WTC11 (cell line): ENCODE data around the gene LRIF1. TPM values are rescaled to one million over a fixed set of nuclear protein-coding genes. Genes with fewer than 3 reads are reported as not detected.

ENCODE experiments used
- ATAC-seq: fragments of 200-7000 bp; cut with Tn5 transposase; 2 replicates; pipeline ENCODE4 v1.10.0; 2021; ENCODE audit warnings: mild to moderate bottlenecking, moderate library complexity
- Bru-seq: library from RNA; stranded (reverse); fragments of 400-500 nt; gene quantifications from one replicate; lab custom pipeline; 2021; lab: Mats Ljungman, UMichigan
- CTCF ChIA-PET: fragments of 300-600 bp; sonication (Branson Sonifier 250); formaldehyde crosslinking; loops from one replicate; lab custom pipeline; 2021; ENCODE audit warnings: antibody characterized with exemption; lab: Charles Lee
- POLR2A ChIA-PET: fragments of 350-600 bp; sonication (Branson Sonifier 250); formaldehyde crosslinking; loops from one replicate; lab custom pipeline; 2021; ENCODE audit warnings: antibody characterized with exemption; lab: Charles Lee
- DNase-seq: peaks from one replicate; pipeline ENCODE4 v3.0.0; 2021; ENCODE audit warnings: low spot score
- H3K27ac Mint-ChIP-seq: 2 replicates; pipeline ENCODE4 v1.8.0; 2021; ENCODE audit warnings: mixed read lengths
- H3K27me3 Mint-ChIP-seq: 2 replicates; pipeline ENCODE4 v1.8.0; 2021; ENCODE audit warnings: low read depth, mild to moderate bottlenecking, moderate library complexity, mixed read lengths
- H3K36me3 Mint-ChIP-seq: 2 replicates; pipeline ENCODE4 v1.8.0; 2021; ENCODE audit warnings: mixed read lengths
- H3K4me1 Mint-ChIP-seq: 2 replicates; pipeline ENCODE4 v1.8.0; 2022; ENCODE audit warnings: mixed read lengths
- H3K4me3 Mint-ChIP-seq: 2 replicates; pipeline ENCODE4 v1.8.0; 2021; ENCODE audit warnings: mild to moderate bottlenecking, moderate library complexity, mixed read lengths
- H3K9me3 Mint-ChIP-seq: 2 replicates; pipeline ENCODE4 v1.8.0; 2021; ENCODE audit warnings: mixed read lengths
- AFF4 ChIP-seq: sonication (generic); formaldehyde crosslinking; IDR thresholded peaks from 2 replicates; pipeline ENCODE4 v1.8.1; 2023; ENCODE audit warnings: mild to moderate bottlenecking, missing genetic modification reagents, borderline replicate concordance
- ATF3 ChIP-seq: sonication (generic); formaldehyde crosslinking; conservative IDR thresholded peaks from 2 replicates; pipeline ENCODE4 v1.8.1; 2022; ENCODE audit warnings: mild to moderate bottlenecking, missing genetic modification reagents
- CBFB ChIP-seq: sonication (generic); formaldehyde crosslinking; IDR thresholded peaks from 2 replicates; pipeline ENCODE4 v1.8.1; 2022; ENCODE audit warnings: mild to moderate bottlenecking, low read depth, missing genetic modification reagents
- FOXJ3 ChIP-seq: sonication (generic); formaldehyde crosslinking; IDR thresholded peaks from 2 replicates; pipeline ENCODE4 v1.9.0; 2021; ENCODE audit warnings: missing genetic modification reagents, mild to moderate bottlenecking, borderline replicate concordance
- FOXP4 ChIP-seq: sonication (generic); formaldehyde crosslinking; IDR thresholded peaks from 2 replicates; pipeline ENCODE4 v1.8.0; 2022; ENCODE audit warnings: mild to moderate bottlenecking, missing genetic modification reagents
- HMGA2 ChIP-seq: fragments of 250-450 bp; sonication (Bioruptor Pico); IDR thresholded peaks from 2 replicates; pipeline ENCODE4 v1.4.0; 2021; ENCODE audit warnings: mild to moderate bottlenecking, moderate library complexity
- HMGXB4 ChIP-seq: sonication (generic); formaldehyde crosslinking; IDR thresholded peaks from 2 replicates; pipeline ENCODE4 v1.8.1; 2023; ENCODE audit warnings: mild to moderate bottlenecking, moderate library complexity, missing genetic modification reagents
- JUN ChIP-seq: sonication (generic); formaldehyde crosslinking; IDR thresholded peaks from 2 replicates; pipeline ENCODE4 v1.8.0; 2023; ENCODE audit warnings: mild to moderate bottlenecking, missing genetic modification reagents
- KAT7 ChIP-seq: sonication (generic); formaldehyde crosslinking; IDR thresholded peaks from 2 replicates; pipeline ENCODE4 v1.8.1; 2023; ENCODE audit warnings: missing genetic modification reagents, mild to moderate bottlenecking, borderline replicate concordance
- NFE2L1 ChIP-seq: sonication (generic); formaldehyde crosslinking; IDR thresholded peaks from 2 replicates; pipeline ENCODE4 v1.8.1; 2023; ENCODE audit warnings: missing genetic modification reagents
- NFYB ChIP-seq: sonication (generic); formaldehyde crosslinking; conservative IDR thresholded peaks from 2 replicates; pipeline ENCODE4 v1.8.0; 2022; ENCODE audit warnings: low read depth, missing genetic modification reagents
- NR2C2 ChIP-seq: sonication (generic); formaldehyde crosslinking; IDR thresholded peaks from 2 replicates; pipeline ENCODE4 v1.8.0; 2022; ENCODE audit warnings: mild to moderate bottlenecking, missing genetic modification reagents
- OVOL2 ChIP-seq: fragments of 250-450 bp; sonication (Bioruptor Pico); IDR thresholded peaks from 2 replicates; pipeline ENCODE4 v1.9.0; 2021; ENCODE audit warnings: mild to moderate bottlenecking, borderline replicate concordance
- PREB ChIP-seq: sonication (generic); formaldehyde crosslinking; IDR thresholded peaks from 2 replicates; pipeline ENCODE4 v1.8.1; 2022; ENCODE audit warnings: mild to moderate bottlenecking, missing genetic modification reagents, moderate library complexity, borderline replicate concordance
- SOX15 ChIP-seq: fragments of 250-450 bp; sonication (Bioruptor Pico); IDR thresholded peaks from 2 replicates; pipeline ENCODE4 v1.9.0; 2021; ENCODE audit warnings: mild to moderate bottlenecking
- TEAD4 ChIP-seq: sonication (generic); formaldehyde crosslinking; IDR thresholded peaks from 2 replicates; pipeline ENCODE4 v1.8.0; 2022; ENCODE audit warnings: mild to moderate bottlenecking, missing genetic modification reagents
- USF1 ChIP-seq: sonication (generic); formaldehyde crosslinking; IDR thresholded peaks from 2 replicates; pipeline ENCODE4 v1.8.0; 2022; ENCODE audit warnings: mild to moderate bottlenecking, missing genetic modification reagents
- ZNF121 ChIP-seq: sonication (generic); formaldehyde crosslinking; IDR thresholded peaks from 2 replicates; pipeline ENCODE4 v1.8.0; 2023; ENCODE audit warnings: missing genetic modification reagents
- ZNF138 ChIP-seq: sonication (generic); formaldehyde crosslinking; conservative IDR thresholded peaks from 2 replicates; pipeline ENCODE4 v1.8.1; 2022; ENCODE audit warnings: mild to moderate bottlenecking, moderate library complexity, missing genetic modification reagents
- ZNF263 ChIP-seq: sonication (generic); formaldehyde crosslinking; IDR thresholded peaks from 2 replicates; pipeline ENCODE4 v1.8.1; 2022; ENCODE audit warnings: low read depth, mild to moderate bottlenecking, moderate library complexity, missing genetic modification reagents
- ZNF396 ChIP-seq: fragments of 250-450 bp; sonication (Bioruptor Pico); IDR thresholded peaks from 2 replicates; pipeline ENCODE4 v1.8.0; 2021; ENCODE audit warnings: mild to moderate bottlenecking, moderate library complexity, borderline replicate concordance
- ZNF512 ChIP-seq: sonication (generic); formaldehyde crosslinking; IDR thresholded peaks from 2 replicates; pipeline ENCODE4 v1.8.1; 2022; ENCODE audit warnings: missing genetic modification reagents, borderline replicate concordance
- long read RNA-seq, 3 experiments: library from RNA in 1 of 3; library from capped mRNA in 1 of 3; library from polyadenylated mRNA in 1 of 3; unstranded in 2 of 3; stranded (forward) in 1 of 3; transcript quantifications; one replicate each; pipeline ENCODE4 v2.0.0, GENCODE V29; 2021
- total RNA-seq: library from RNA; stranded (reverse); gene quantifications from 3 replicates; pipeline ENCODE4 v1.2.3, GENCODE V29; 2021

LRIF1 gene
- 17.2 to 22.8 TPM (median 21.9 TPM) in 3 replicates for total RNA-seq
- percentile 94 among the genes with signal in this experiment for Bru-seq, nascent RNA
- long read RNA-seq, experiment 1, transcript LRIF1-202 (3 exons, 1,796 nt) = minor isoform, 22 of 102 reads
- long read RNA-seq, experiment 1, transcript LRIF1-201 (4 exons, 3,475 nt) = major isoform, 44 of 102 reads
- long read RNA-seq, experiment 1, partial matches to known transcripts = 8 of 102 reads
- long read RNA-seq, experiment 1, other reads (novel, unspliced or antisense) = 28 of 102 reads
- long read RNA-seq, experiment 2, transcript LRIF1-202 (3 exons, 1,796 nt) = major isoform, 16 of 35 reads
- long read RNA-seq, experiment 2, partial matches to known transcripts = 6 of 35 reads
- long read RNA-seq, experiment 2, other reads (novel, unspliced or antisense) = 10 of 35 reads
- long read RNA-seq, experiment 3, transcript LRIF1-202 (3 exons, 1,796 nt) = major isoform, 17 of 34 reads
- long read RNA-seq, experiment 3, transcript LRIF1-201 (4 exons, 3,475 nt) = minor isoform, 6 of 34 reads
- long read RNA-seq, experiment 3, partial matches to known transcripts = 6 of 34 reads
- long read RNA-seq, experiment 3, other reads (novel, unspliced or antisense) = 5 of 34 reads

GRCh38 chr1:110963691-110964454 is at the start of gene LRIF1:
LRIF1 (minus strand) TSS chr1:110963922; CDS start chr1:110963688, 234 bp downstream.
- Mint-ChIP-seq H3K27me3 (peaks cover 28% of the 10 kb centered on the region), H3K4me1 (peaks cover 26% of the 10 kb centered on the region), H3K36me3 (peaks cover 25% of the 10 kb centered on the region), H3K9me3 (peaks cover 28% of the 10 kb centered on the region), H3K27ac (peak within 1 kb of the TSS; percentile 99), H3K4me3 (peak within 1 kb of the TSS; percentile 86)
- CTCF ChIA-PET = interaction anchor here (0.6 to 1.5 kb wide), 5 partner anchors 29 to 543 kb away, joined by 3 to 5 read pairs (median 4); no protein-coding TSS in a partner anchor
- ATAC-seq = peak; percentile 99
- DNase-seq = peak; percentile 100
- POLR2A ChIA-PET = interaction anchor here (0.8 kb wide), 1 partner anchor 207 kb away, joined by 3 read pairs; no protein-coding TSS in a partner anchor
- no peak for TF ChIP-seq PREB
- TF ChIP-seq HMGXB4 = no peak
- no peak for TF ChIP-seq ZNF263
- TF ChIP-seq NFE2L1 (CRISPR knock-in tag) = no peak
- TF ChIP-seq TEAD4 (CRISPR knock-in tag) = no peak
- no peak for TF ChIP-seq SOX15
- TF ChIP-seq ZNF121 = no peak
- no peak for TF ChIP-seq KAT7 (CRISPR knock-in tag)
- TF ChIP-seq FOXP4 (CRISPR knock-in tag) = peak; percentile 88
- TF ChIP-seq OVOL2 (CRISPR knock-in tag) = no peak
- TF ChIP-seq ZNF512 (CRISPR knock-in tag) = no peak
- no peak for TF ChIP-seq ATF3
- TF ChIP-seq NR2C2 = peak; percentile 81
- TF ChIP-seq CBFB (CRISPR knock-in tag) = no peak
- TF ChIP-seq USF1 (CRISPR knock-in tag) = no peak
- TF ChIP-seq JUN (CRISPR knock-in tag) = no peak
- TF ChIP-seq FOXJ3 (CRISPR knock-in tag) = no peak
- no peak for TF ChIP-seq ZNF138 (CRISPR knock-in tag)
- TF ChIP-seq ZNF396 (CRISPR knock-in tag) = no peak
- no peak for TF ChIP-seq HMGA2
- peak; percentile 65 for TF ChIP-seq NFYB (CRISPR knock-in tag)
- TF ChIP-seq AFF4 (CRISPR knock-in tag) = no peak
